ENCODE measurements around the gene PI4KA. TPM values are rescaled to one million over a fixed set of nuclear protein-coding genes. Genes with fewer than 3 reads are reported as not detected.

PI4KA gene
- polyA plus RNA-seq, 1 donor from 2014 or later, result 42.2 TPM

GRCh38 chr22:20885017-20885556, 26.5 kb upstream of the PI4KA start:
- H3K9me3 ChIP-seq (ENCODE audit: low read length), result no peaks in the 10 kb centered on the region
- H4K20me1 ChIP-seq (ENCODE audit: insufficient read depth), result no peaks in the 10 kb centered on the region
- H3K4me3 ChIP-seq (ENCODE audit: low read length), result no peak overlapping the region
- no peak overlapping the region for H3K27ac ChIP-seq (ENCODE audit: low read length)
- peaks cover 5% of the 10 kb centered on the region for H3K36me3 ChIP-seq (ENCODE audit: insufficient read depth, low read length)
- no peak overlapping the region for H2AFZ ChIP-seq (ENCODE audit: low read depth, low read length)
- no peaks in the 10 kb centered on the region for H3K79me2 ChIP-seq (replicated peaks; ENCODE audit: insufficient read depth, low read length)
- no peaks in the 10 kb centered on the region for H3K9me2 ChIP-seq (ENCODE audit: insufficient read depth, low read length)
- no peak overlapping the region for H3K9ac ChIP-seq (ENCODE audit: low read length)
- no peaks in the 10 kb centered on the region for H3K27me3 ChIP-seq (ENCODE audit: insufficient read depth, low read depth, low read length)
- no peaks in the 10 kb centered on the region for H3F3A ChIP-seq (ENCODE audit: insufficient read depth, low read length, poor library complexity, severe bottlenecking)
- TF ChIP-seq SMC3 (conservative IDR thresholded peaks at IDR 0.05; ENCODE audit: poor library complexity) (no peak), REST (IDR thresholded peaks at IDR 0.05; ENCODE audit: borderline replicate concordance) (no peak), MXI1 (conservative IDR thresholded peaks at IDR 0.05; ENCODE audit: poor library complexity, severe bottlenecking) (no peak), RAD21 (conservative IDR thresholded peaks at IDR 0.05) (no peak), POLR2AphosphoS5 (IDR thresholded peaks at IDR 0.05) (no peak), TAF1 (IDR thresholded peaks at IDR 0.05; ENCODE audit: low read depth) (no peak), EP300 (conservative IDR thresholded peaks at IDR 0.05; ENCODE audit: poor library complexity, severe bottlenecking) (no peak), EZH2 (IDR thresholded peaks at IDR 0.05; ENCODE audit: borderline replicate concordance, insufficient read depth, low read length, poor library complexity, severe bottlenecking) (no peak), CTCF (IDR thresholded peaks at IDR 0.05; ENCODE audit: poor library complexity, severe bottlenecking) (no peak)
- no peak overlapping the region for H3K4me2 ChIP-seq (ENCODE audit: low read length)

GRCh38 chr22:20884454-20884853, 25.8 kb upstream of the PI4KA start:
- Histone ChIP-seq H3F3A (ENCODE audit: insufficient read depth, low read length, poor library complexity, severe bottlenecking) (no peaks in the 10 kb centered on the region), H3K9ac (ENCODE audit: low read length) (no peak overlapping the region), H3K4me3 (ENCODE audit: low read length) (no peak overlapping the region), H4K20me1 (ENCODE audit: insufficient read depth) (no peaks in the 10 kb centered on the region), H3K9me3 (ENCODE audit: low read length) (no peaks in the 10 kb centered on the region), H3K27me3 (ENCODE audit: insufficient read depth, low read depth, low read length) (no peaks in the 10 kb centered on the region), H3K79me2 (replicated peaks; ENCODE audit: insufficient read depth, low read length) (no peaks in the 10 kb centered on the region), H3K27ac (ENCODE audit: low read length) (no peak overlapping the region), H2AFZ (ENCODE audit: low read depth, low read length) (no peak overlapping the region), H3K9me2 (ENCODE audit: insufficient read depth, low read length) (no peaks in the 10 kb centered on the region), H3K4me2 (ENCODE audit: low read length) (no peak overlapping the region), H3K36me3 (ENCODE audit: insufficient read depth, low read length) (peaks cover 5% of the 10 kb centered on the region)
- TF ChIP-seq TAF1 (IDR thresholded peaks at IDR 0.05; ENCODE audit: low read depth), result no peak
- TF ChIP-seq REST (IDR thresholded peaks at IDR 0.05; ENCODE audit: borderline replicate concordance), result no peak
- no peak for TF ChIP-seq EP300 (conservative IDR thresholded peaks at IDR 0.05; ENCODE audit: poor library complexity, severe bottlenecking)
- TF ChIP-seq CTCF (IDR thresholded peaks at IDR 0.05; ENCODE audit: poor library complexity, severe bottlenecking), result no peak
- TF ChIP-seq POLR2AphosphoS5 (IDR thresholded peaks at IDR 0.05), result no peak
- no peak for TF ChIP-seq EZH2 (IDR thresholded peaks at IDR 0.05; ENCODE audit: borderline replicate concordance, insufficient read depth, low read length, poor library complexity, severe bottlenecking)
- TF ChIP-seq SMC3 (conservative IDR thresholded peaks at IDR 0.05; ENCODE audit: poor library complexity), result no peak
- no peak for TF ChIP-seq MXI1 (conservative IDR thresholded peaks at IDR 0.05; ENCODE audit: poor library complexity, severe bottlenecking)
- no peak for TF ChIP-seq RAD21 (conservative IDR thresholded peaks at IDR 0.05)
